ENCODE data around the gene TDP2.

Gene TDP2
- total RNA-seq, result 40.7 to 64.3 (median 49.1) reads per million in 4 experiments

- DNase-seq, result peak; percentile 96
Observed at GRCh38 chr6:24666641-24667377, at the start of gene TDP2, which contains the start of gene ACOT13. Gene TDP2, minus strand, starts transcription at chr6:24666899. Its CDS starts 37 bp downstream, at chr6:24666862. Gene ACOT13, plus strand, starts transcription at chr6:24667077. Its CDS starts 187 bp downstream, at chr6:24667264.

- DNase-seq, result no peak
Observed at GRCh38 chr6:24710519-24711303, 44.0 kb upstream of the TDP2 start.

- DNase-seq, result no peak
Observed at GRCh38 chr6:24709014-24709711, 42.5 kb upstream of the TDP2 start.

GRCh38 chr6:24708612-24709011 is 41.9 kb upstream of the TDP2 start:
- DNase-seq, result no peak

- DNase-seq, result no peak
Observed at GRCh38 chr6:24704468-24704867, 37.8 kb upstream of the TDP2 start.

- DNase-seq, result no peak
Observed at GRCh38 chr6:24702720-24703282, 36.1 kb upstream of the TDP2 start.

- DNase-seq, result no peak
Observed at GRCh38 chr6:24699521-24700359, 33.0 kb upstream of the TDP2 start.

- DNase-seq, result no peak
Observed at GRCh38 chr6:24696097-24696496, 29.4 kb upstream of the TDP2 start.

GRCh38 chr6:24695635-24696034 is 28.9 kb upstream of the TDP2 start:
- peak; percentile 11 for DNase-seq

GRCh38 chr6:24694198-24694597 is 27.5 kb upstream of the TDP2 start:
- no peak for DNase-seq

- DNase-seq, result no peak
Observed at GRCh38 chr6:24692848-24693592, 26.3 kb upstream of the TDP2 start.

- no peak for DNase-seq
Observed at GRCh38 chr6:24692415-24692814, 25.7 kb upstream of the TDP2 start.

GRCh38 chr6:24692003-24692402 is 25.3 kb upstream of the TDP2 start:
- DNase-seq, result no peak

- DNase-seq, result no peak
Observed at GRCh38 chr6:24691550-24691949, 24.9 kb upstream of the TDP2 start.

GRCh38 chr6:24690593-24690992 is 23.9 kb upstream of the TDP2 start:
- no peak for DNase-seq

- DNase-seq, result no peak
Observed at GRCh38 chr6:24689964-24690363, 23.3 kb upstream of the TDP2 start.

GRCh38 chr6:24686946-24687345 is 20.2 kb upstream of the TDP2 start:
- DNase-seq, result no peak

- no peak for DNase-seq
Observed at GRCh38 chr6:24686408-24686807, 19.7 kb upstream of the TDP2 start.

- DNase-seq, result no peak
Observed at GRCh38 chr6:24683297-24684296, 16.9 kb upstream of the TDP2 start.

GRCh38 chr6:24680582-24680981 is 13.9 kb upstream of the TDP2 start:
- no peak for DNase-seq

Measured in effector CD8-positive, alpha-beta T cell (primary cell).